HepG2 (cell line): ENCODE measurements around the gene TCN2. TPM values are rescaled to one million over a fixed set of nuclear protein-coding genes. Genes with fewer than 3 reads are reported as not detected.

Experiments used
- AFF4 ChIP-seq: sonication (generic); formaldehyde crosslinking; IDR thresholded peaks from 2 replicates; pipeline ENCODE4 v1.4.0; 2020; ENCODE audit warnings: missing genetic modification reagents
- AGO2 ChIP-seq: fragments of 200-400 bp; formaldehyde crosslinking; optimal IDR thresholded peaks from 2 replicates; pipeline ENCODE3; 2017; ENCODE audit warnings: mild to moderate bottlenecking, low read depth, low read length, moderate library complexity
- FOXK2 ChIP-seq: fragments of 450-650 bp; IDR thresholded peaks from 2 replicates; pipeline ENCODE4 v1.6.1; 2016
- FOXM1 ChIP-seq: sonication (generic); formaldehyde crosslinking; IDR thresholded peaks from 2 replicates; pipeline ENCODE4 v1.5.0; 2020; ENCODE audit warnings: missing genetic modification reagents
- GATA4 ChIP-seq: sonication (generic); IDR thresholded peaks from 2 replicates; pipeline ENCODE4 v1.6.1; 2016; ENCODE audit warnings: antibody characterized with exemption, low read depth, borderline replicate concordance
- HNF1B ChIP-seq: sonication (generic); formaldehyde crosslinking; IDR thresholded peaks from 2 replicates; pipeline ENCODE4 v1.5.1; 2020; ENCODE audit warnings: mild to moderate bottlenecking, moderate library complexity, missing genetic modification reagents
- HNF4A ChIP-seq: sonication (generic); formaldehyde crosslinking; IDR thresholded peaks from 2 replicates; pipeline ENCODE4 v1.4.0; 2020; ENCODE audit warnings: missing genetic modification reagents
- KDM2A ChIP-seq: sonication (generic); formaldehyde crosslinking; IDR thresholded peaks from 2 replicates; pipeline ENCODE4 v1.4.0; 2020; ENCODE audit warnings: low read depth, missing genetic modification reagents, borderline replicate concordance
- KDM3A ChIP-seq: IDR thresholded peaks from 2 replicates; pipeline ENCODE4 v1.6.1; 2018; ENCODE audit warnings: low read depth, missing compliant biosample characterization
- KLF6 ChIP-seq: IDR thresholded peaks from 2 replicates; pipeline ENCODE4 v1.8.0; 2016; ENCODE audit warnings: missing biosample characterization, missing genetic modification reagents
- LCORL ChIP-seq, 2 experiments: fragments of 450-650 bp in 1 of 2; sonication (generic) in 1 of 2; formaldehyde crosslinking in 1 of 2; IDR thresholded peaks; 2 replicates each; pipeline versions ENCODE4 v1.5.0 to v1.6.1; 2017 to 2020; ENCODE audit warnings: antibody characterized with exemption in 1 of 2, missing genetic modification reagents in 1 of 2
- MTA1 ChIP-seq: sonication (generic); formaldehyde crosslinking; IDR thresholded peaks from 2 replicates; pipeline ENCODE4 v1.4.0; 2020; ENCODE audit warnings: missing genetic modification reagents, mild to moderate bottlenecking, borderline replicate concordance
- MXD1 ChIP-seq: sonication (generic); formaldehyde crosslinking; IDR thresholded peaks from 2 replicates; pipeline ENCODE4 v1.4.0; 2020; ENCODE audit warnings: mild to moderate bottlenecking, missing genetic modification reagents
- NRL ChIP-seq: sonication (generic); formaldehyde crosslinking; IDR thresholded peaks from 2 replicates; pipeline ENCODE4 v1.5.0; 2020; ENCODE audit warnings: missing genetic modification reagents, mild to moderate bottlenecking, moderate library complexity, borderline replicate concordance
- SRSF1 ChIP-seq: fragments of 200-400 bp; formaldehyde crosslinking; optimal IDR thresholded peaks from 2 replicates; pipeline ENCODE3; 2017; ENCODE audit warnings: mild to moderate bottlenecking, low read depth, low read length, moderate library complexity
- SSRP1 ChIP-seq: IDR thresholded peaks from 2 replicates; pipeline ENCODE4 v1.6.1; 2016; ENCODE audit warnings: control low read depth
- ZFP37 ChIP-seq: sonication (generic); formaldehyde crosslinking; IDR thresholded peaks from 2 replicates; pipeline ENCODE4 v1.4.0; 2020; ENCODE audit warnings: missing genetic modification reagents, borderline replicate concordance
- ZMYM3 ChIP-seq: sonication (generic); formaldehyde crosslinking; IDR thresholded peaks from 2 replicates; pipeline ENCODE4 v1.5.1; 2020; ENCODE audit warnings: mild to moderate bottlenecking, missing genetic modification reagents
- ZNF256 ChIP-seq: sonication (generic); formaldehyde crosslinking; conservative IDR thresholded peaks from 2 replicates; pipeline ENCODE4 v1.4.0; 2020; ENCODE audit warnings: missing genetic modification reagents
- ZNF264 ChIP-seq: sonication (generic); formaldehyde crosslinking; IDR thresholded peaks from 2 replicates; pipeline ENCODE4 v1.4.0; 2020; ENCODE audit warnings: missing genetic modification reagents
- ZNF292 ChIP-seq: sonication (generic); formaldehyde crosslinking; IDR thresholded peaks from 2 replicates; pipeline ENCODE4 v1.8.1; 2022; ENCODE audit warnings: mild to moderate bottlenecking, low read depth, missing genetic modification reagents, borderline replicate concordance
- ZNF468 ChIP-seq: sonication (generic); formaldehyde crosslinking; IDR thresholded peaks from 2 replicates; pipeline ENCODE4 v1.8.0; 2022; ENCODE audit warnings: mild to moderate bottlenecking, moderate library complexity, missing genetic modification reagents
- ZNF569 ChIP-seq: sonication (generic); formaldehyde crosslinking; IDR thresholded peaks from 2 replicates; pipeline ENCODE4 v1.5.0; 2020; ENCODE audit warnings: mild to moderate bottlenecking, missing genetic modification reagents, moderate library complexity, borderline replicate concordance
- ZNF672 ChIP-seq: sonication (generic); formaldehyde crosslinking; IDR thresholded peaks from 2 replicates; pipeline ENCODE4 v1.8.1; 2022; ENCODE audit warnings: missing genetic modification reagents
- ZNF768 ChIP-seq: sonication (generic); formaldehyde crosslinking; IDR thresholded peaks from 2 replicates; pipeline ENCODE4 v1.4.0; 2020; ENCODE audit warnings: missing genetic modification reagents
- ZNF788 ChIP-seq: sonication (generic); formaldehyde crosslinking; IDR thresholded peaks from 2 replicates; pipeline ENCODE4 v1.5.0; 2020; ENCODE audit warnings: mild to moderate bottlenecking, missing genetic modification reagents, borderline replicate concordance
- ZSCAN9 ChIP-seq: IDR thresholded peaks from 2 replicates; pipeline ENCODE4 v1.6.1; 2016; ENCODE audit warnings: borderline replicate concordance
- polyA plus RNA-seq, 8 experiments: library from polyadenylated mRNA; depleted of rRNA in 3 of 8; stranded (reverse) in 7 of 8; unstranded in 1 of 8; fragments of >200 nt; fragmentation: Illumina TruSeq in 4 of 8; extraction: Trizol in 4 of 8; gene quantifications; 2 replicates each; pipeline versions ENCODE4 v1.2.1 to v1.2.3, GENCODE V29; 2011 to 2016; ENCODE audit warnings: low read depth in 4 of 8, missing spikeins in 1 of 8, mixed read lengths in 1 of 8; ENCODE audit not compliant: insufficient read depth in 1 of 8
- total RNA-seq, 5 experiments: library from RNA; depleted of rRNA; stranded (reverse); fragments of >200 nt; fragmentation: Illumina TruSeq; extraction: Trizol; gene quantifications; 2 replicates each; pipeline ENCODE4 v1.2.3, GENCODE V29; 2016; ENCODE audit warnings: low read depth in 1 of 5

Gene TCN2
- total and polyA plus RNA-seq, 2 of the 13 experiments (the other 11 are each of a cell fraction or from before 2014, with no cell fraction given), result 0.29 to 0.31 TPM

- TF ChIP-seq ZSCAN9 (CRISPR knock-in tag) (no peak), SSRP1 (no peak), ZNF768 (CRISPR knock-in tag) (peak; percentile 67; the same call in 1 of the 2 replicates), ZMYM3 (CRISPR knock-in tag) (peak; percentile 62; the same call in 1 of the 2 replicates), ZNF292 (peak; percentile 59; the same call in 1 of the 2 replicates), KDM3A (no peak), MTA1 (CRISPR knock-in tag) (no peak), MXD1 (CRISPR knock-in tag) (no peak), ZNF788 (CRISPR knock-in tag) (0 out of 2 replicates have a peak, but pooled peaks have one; percentile 14), LCORL (IDR thresholded peaks at IDR 0.05) (no peak), LCORL (CRISPR knock-in tag; IDR thresholded peaks at IDR 0.05) (no peak), HNF4A (no peak), KLF6 (CRISPR knock-in tag) (no peak), FOXM1 (CRISPR knock-in tag) (no peak), AFF4 (CRISPR knock-in tag) (no peak), KDM2A (CRISPR knock-in tag) (no peak), ZNF256 (no peak), ZNF264 (CRISPR knock-in tag) (no peak), SRSF1 (peak; percentile 29), ZNF672 (CRISPR knock-in tag) (no peak), FOXK2 (no peak), ZNF569 (CRISPR knock-in tag) (no peak), GATA4 (no peak), ZFP37 (CRISPR knock-in tag) (no peak), NRL (CRISPR knock-in tag) (no peak), AGO2 (peak; percentile 32), HNF1B (CRISPR knock-in tag) (0 out of 2 replicates have a peak, but pooled peaks have one; percentile 52), ZNF468 (CRISPR knock-in tag) (no peak)
These were observed 34.0 kb upstream of the TCN2 start (continued) for GRCh38 chr22:30572840-30573593.
